ENCODE results near the gene NTNG2. TPM values are rescaled to one million over a fixed set of nuclear protein-coding genes. Genes with fewer than 3 reads are reported as not detected.
"Not testable (repeated sequence)": the region's sequence is repeated elsewhere in the genome, so short reads cannot be mapped to it uniquely, and the experiment has no call there.

NTNG2 gene
- total and polyA plus RNA-seq, 10 donors: 0.44 to 22.4 (median 8.4) TPM

DNA sequence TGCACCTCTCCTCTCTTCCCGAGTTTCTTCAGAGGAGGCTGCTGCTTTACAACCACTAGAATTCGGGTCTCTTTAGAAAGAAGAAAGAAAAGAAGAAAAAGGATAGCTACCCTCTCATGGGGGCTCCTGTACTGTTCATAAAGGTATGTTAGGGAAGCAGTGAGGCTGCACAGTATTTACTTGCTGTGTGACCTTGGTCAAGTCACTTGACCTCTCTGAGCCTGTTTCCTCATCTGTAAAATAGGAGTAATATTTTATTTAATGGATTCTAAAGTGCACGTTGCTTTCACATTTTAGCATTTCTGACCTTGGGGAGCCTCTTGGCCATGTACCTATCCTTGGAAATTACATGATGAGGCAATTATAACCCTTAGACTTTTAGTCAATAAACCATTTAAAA, 104.2 kb downstream of the NTNG2 start:
- TF ChIP-seq POLR2AphosphoS5 (IDR thresholded peaks at IDR 0.05) (no peak), POLR2A (IDR thresholded peaks at IDR 0.05) (no peak)
- TF ChIP-seq, protein P1, sequence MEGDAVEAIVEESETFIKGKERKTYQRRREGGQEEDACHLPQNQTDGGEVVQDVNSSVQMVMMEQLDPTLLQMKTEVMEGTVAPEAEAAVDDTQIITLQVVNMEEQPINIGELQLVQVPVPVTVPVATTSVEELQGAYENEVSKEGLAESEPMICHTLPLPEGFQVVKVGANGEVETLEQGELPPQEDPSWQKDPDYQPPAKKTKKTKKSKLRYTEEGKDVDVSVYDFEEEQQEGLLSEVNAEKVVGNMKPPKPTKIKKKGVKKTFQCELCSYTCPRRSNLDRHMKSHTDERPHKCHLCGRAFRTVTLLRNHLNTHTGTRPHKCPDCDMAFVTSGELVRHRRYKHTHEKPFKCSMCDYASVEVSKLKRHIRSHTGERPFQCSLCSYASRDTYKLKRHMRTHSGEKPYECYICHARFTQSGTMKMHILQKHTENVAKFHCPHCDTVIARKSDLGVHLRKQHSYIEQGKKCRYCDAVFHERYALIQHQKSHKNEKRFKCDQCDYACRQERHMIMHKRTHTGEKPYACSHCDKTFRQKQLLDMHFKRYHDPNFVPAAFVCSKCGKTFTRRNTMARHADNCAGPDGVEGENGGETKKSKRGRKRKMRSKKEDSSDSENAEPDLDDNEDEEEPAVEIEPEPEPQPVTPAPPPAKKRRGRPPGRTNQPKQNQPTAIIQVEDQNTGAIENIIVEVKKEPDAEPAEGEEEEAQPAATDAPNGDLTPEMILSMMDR (IDR thresholded peaks at IDR 0.05 in 8 of 11, conservative IDR thresholded peaks at IDR 0.05 in 3 of 11): no peak
- H3K36me3 ChIP-seq: peaks cover 6 to 100% (median 87%) of the 10 kb centered on the region in 6 donors
- WGBS, 5 donors: 88 to 92% (median 91%) methylated on average over 3 of the region's 3 CpGs
- H3K9me3 ChIP-seq: no peaks in the 10 kb centered on the region
- H3K4me3 ChIP-seq: no peak overlapping the region
- intact Hi-C loops (cut with DNase I; ENCODE audit: low total_unique reads): no loop called here
- no peak overlapping the region for H3K27ac ChIP-seq
- no peak for DNase-seq
- no peaks in the 10 kb centered on the region for H3K27me3 ChIP-seq (replicated peaks in 1 of 7)
- H3K4me1 ChIP-seq: peaks cover 0 to 18% (median 3%) of the 10 kb centered on the region in 6 donors

DNA sequence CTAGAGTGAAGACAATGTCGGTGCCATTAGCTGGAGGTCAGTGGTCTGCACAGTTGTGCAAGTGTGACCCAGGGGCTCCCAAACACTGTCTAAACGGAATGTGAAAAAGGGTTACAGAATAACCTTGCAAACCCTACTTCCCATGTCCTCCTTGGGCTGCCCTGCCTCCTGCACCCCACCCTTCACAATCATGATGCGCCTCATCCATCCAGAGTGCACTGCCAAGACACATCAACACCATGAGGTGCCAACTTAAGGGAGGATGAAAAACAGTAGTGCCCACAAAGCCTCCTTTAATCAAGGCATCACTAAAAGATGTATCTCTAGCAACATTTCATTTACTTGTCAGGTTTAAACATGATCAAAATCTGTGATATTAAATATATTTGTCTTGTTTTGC, 105.8 kb downstream of the NTNG2 start:
- H3K9me3 ChIP-seq: no peaks in the 10 kb centered on the region
- H3K27ac ChIP-seq: no peak overlapping the region
- no peaks in the 10 kb centered on the region for H3K27me3 ChIP-seq (replicated peaks in 1 of 7)
- no peak overlapping the region for H3K4me3 ChIP-seq
- TF ChIP-seq POLR2A (IDR thresholded peaks at IDR 0.05) (no peak), POLR2AphosphoS5 (IDR thresholded peaks at IDR 0.05) (no peak)
- TF ChIP-seq, protein P1 (IDR thresholded peaks at IDR 0.05 in 8 of 11, conservative IDR thresholded peaks at IDR 0.05 in 3 of 11): no peak
- 86 to 97% (median 91%) methylated on average over 3 of the region's 3 CpGs for WGBS, 5 donors
- H3K4me1 ChIP-seq: peaks cover 0 to 13% (median 0%) of the 10 kb centered on the region in 6 donors
- intact Hi-C loops (cut with DNase I; ENCODE audit: low total_unique reads): no loop called here
- peaks cover 6 to 100% (median 92%) of the 10 kb centered on the region in 6 donors for H3K36me3 ChIP-seq
- no peak for DNase-seq

DNA sequence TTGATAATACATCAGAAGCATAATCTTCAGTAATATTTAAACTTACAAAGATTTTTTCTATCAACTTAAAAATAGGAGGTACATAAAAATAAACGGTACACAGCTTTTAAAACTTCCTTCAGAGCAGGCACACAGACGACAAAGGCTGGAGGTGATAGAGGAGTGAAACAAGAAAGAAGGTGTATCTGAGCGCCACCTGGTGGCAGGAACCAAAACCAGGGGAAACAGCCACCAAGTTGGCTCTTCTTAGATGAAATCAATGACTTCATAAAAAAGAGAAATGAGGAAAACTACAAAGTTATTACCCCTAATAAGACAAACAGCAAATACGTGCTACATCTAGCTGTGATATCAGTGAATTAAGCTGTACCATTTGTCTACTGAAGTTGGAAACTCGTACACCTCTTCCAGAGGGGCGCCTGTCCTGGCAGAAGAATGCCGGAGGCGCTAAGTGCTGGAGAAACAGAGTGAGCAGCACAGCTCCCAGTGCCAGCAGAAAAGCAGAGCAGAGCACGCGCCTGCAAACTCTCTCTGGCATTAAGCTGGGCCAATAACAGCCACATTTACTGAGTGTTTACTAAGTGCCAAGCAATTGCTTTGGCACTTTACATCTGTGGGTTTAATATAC, 107.0 kb downstream of the NTNG2 start:
- 52 to 63% (median 62%) methylated on average over 10 of the region's 10 CpGs for WGBS, 5 donors
- intact Hi-C loops (cut with DNase I; ENCODE audit: low total_unique reads): no loop called here
- TF ChIP-seq POLR2AphosphoS5 (IDR thresholded peaks at IDR 0.05): no peak
- TF ChIP-seq, protein P1 (IDR thresholded peaks at IDR 0.05 in 8 of 11, conservative IDR thresholded peaks at IDR 0.05 in 3 of 11): peak; percentile 30 to 91 (median 78)
- H3K4me1 ChIP-seq: peaks cover 0 to 13% (median 0%) of the 10 kb centered on the region in 6 donors
- no peaks in the 10 kb centered on the region for H3K9me3 ChIP-seq
- no peak overlapping the region for H3K27ac ChIP-seq
- no peaks in the 10 kb centered on the region for H3K27me3 ChIP-seq (replicated peaks in 1 of 7)
- DNase-seq: peak; percentile 84
- no peak overlapping the region for H3K4me3 ChIP-seq
- peaks cover 6 to 100% (median 92%) of the 10 kb centered on the region in 6 donors for H3K36me3 ChIP-seq

DNA sequence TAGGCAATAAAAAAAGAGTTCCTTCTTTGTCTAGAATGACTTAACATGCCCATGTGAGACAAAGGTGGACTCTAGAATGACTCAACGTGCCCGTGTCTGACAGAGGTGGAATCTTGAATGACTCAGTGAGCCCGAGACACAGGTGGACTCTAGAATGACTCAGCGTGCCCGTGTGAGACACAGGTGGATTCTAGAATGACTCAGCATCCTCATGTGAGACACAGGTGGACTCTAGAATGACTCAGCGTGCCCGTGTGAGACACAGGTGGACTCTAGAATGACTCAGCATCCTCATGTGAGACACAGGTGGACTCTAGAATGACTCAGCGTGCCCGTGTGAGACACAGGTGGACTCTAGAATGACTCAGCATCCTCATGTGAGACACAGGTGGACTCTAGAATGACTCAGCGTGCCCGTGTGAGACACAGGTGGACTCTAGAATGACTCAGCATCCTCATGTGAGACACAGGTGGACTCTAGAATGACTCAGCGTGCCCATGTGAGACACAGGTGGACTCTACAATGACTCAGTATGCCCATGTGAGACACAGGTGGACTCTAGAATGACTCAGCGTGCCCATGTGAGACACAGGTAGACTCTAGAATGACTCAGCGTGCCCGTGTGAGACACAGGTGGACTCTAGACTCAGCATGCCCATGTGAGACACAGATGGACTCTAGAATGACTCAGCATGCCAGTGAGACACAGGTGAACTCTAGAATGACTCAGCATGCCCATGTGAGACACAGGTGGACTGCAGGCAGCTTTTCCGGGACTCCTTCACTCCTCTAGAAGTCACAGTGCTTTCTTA, 108.1 kb downstream of the NTNG2 start:
- WGBS, 5 donors: 64 to 84% (median 75%) methylated on average over 6 to 13 of the region's 16 CpGs
- H3K27me3 ChIP-seq (replicated peaks in 1 of 7); intact Hi-C loops (cut with DNase I; ENCODE audit: low total_unique reads); H3K4me3 ChIP-seq; H3K9me3 ChIP-seq; H3K27ac ChIP-seq; DNase-seq: not testable (repeated sequence)
- Histone ChIP-seq H3K36me3 (peaks cover 7 to 100% (median 92%) of the 10 kb centered on the region in 6 donors), H3K4me1 (peaks cover 0 to 13% (median 0%) of the 10 kb centered on the region in 6 donors)

Data from spleen (tissue), 11 donors.